ENCODE results near the gene DLX3.

The DLX3 gene

DNA sequence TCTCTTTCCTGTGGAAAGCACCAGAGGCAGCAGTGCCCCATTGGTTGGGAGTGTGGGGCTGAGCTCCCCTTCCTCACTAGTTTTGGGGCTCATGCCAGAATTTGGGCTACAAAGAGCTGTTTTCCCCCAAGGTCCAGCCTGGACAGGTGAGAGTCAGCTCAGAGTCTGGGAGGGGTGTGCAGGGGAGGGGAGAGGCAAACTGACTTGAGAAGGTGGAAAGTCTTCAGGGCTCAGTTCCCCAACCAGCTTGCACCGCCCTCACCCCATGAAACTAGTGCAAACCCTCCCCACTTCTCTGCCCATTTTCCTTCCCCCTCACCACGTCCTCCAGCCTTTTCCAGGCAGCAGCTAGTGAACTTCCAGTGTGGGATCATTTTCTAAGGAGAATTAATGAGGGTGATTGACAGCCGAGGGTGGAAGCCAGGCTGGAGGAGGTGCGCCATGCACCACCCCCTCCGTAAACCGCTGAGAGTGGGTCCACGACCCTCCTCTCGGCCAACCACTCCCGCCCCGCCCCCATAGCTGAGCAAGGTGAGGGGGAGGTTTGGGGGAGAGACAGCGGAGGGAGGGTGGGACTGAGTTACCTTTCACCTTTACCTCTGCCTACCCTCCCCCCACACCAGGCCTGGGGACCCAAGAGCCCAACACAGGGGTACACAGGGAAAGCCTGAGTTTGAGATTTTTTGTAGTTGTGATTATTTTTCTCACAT lies 32.3 kb downstream of the DLX3 start:
- Histone ChIP-seq H3K27me3 (peaks cover 89% of the 10 kb centered on the region), H3K36me3 (no peaks in the 10 kb centered on the region), H3K4me1 (ENCODE audit: control insufficient read depth in 1 of 2, insufficient read depth in 1 of 2, low read depth in 1 of 2, low read length in 1 of 2) (peaks cover 6 to 11% of the 10 kb centered on the region in 2 experiments), H3K4me3 (ENCODE audit: low read depth in 1 of 2, low read length in 1 of 2) (no peak overlapping the region), H3K27ac (no peak overlapping the region), H3K9me3 (no peaks in the 10 kb centered on the region)
- TF ChIP-seq, protein P1, sequence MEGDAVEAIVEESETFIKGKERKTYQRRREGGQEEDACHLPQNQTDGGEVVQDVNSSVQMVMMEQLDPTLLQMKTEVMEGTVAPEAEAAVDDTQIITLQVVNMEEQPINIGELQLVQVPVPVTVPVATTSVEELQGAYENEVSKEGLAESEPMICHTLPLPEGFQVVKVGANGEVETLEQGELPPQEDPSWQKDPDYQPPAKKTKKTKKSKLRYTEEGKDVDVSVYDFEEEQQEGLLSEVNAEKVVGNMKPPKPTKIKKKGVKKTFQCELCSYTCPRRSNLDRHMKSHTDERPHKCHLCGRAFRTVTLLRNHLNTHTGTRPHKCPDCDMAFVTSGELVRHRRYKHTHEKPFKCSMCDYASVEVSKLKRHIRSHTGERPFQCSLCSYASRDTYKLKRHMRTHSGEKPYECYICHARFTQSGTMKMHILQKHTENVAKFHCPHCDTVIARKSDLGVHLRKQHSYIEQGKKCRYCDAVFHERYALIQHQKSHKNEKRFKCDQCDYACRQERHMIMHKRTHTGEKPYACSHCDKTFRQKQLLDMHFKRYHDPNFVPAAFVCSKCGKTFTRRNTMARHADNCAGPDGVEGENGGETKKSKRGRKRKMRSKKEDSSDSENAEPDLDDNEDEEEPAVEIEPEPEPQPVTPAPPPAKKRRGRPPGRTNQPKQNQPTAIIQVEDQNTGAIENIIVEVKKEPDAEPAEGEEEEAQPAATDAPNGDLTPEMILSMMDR (IDR thresholded peaks at IDR 0.05): no peak

DNA sequence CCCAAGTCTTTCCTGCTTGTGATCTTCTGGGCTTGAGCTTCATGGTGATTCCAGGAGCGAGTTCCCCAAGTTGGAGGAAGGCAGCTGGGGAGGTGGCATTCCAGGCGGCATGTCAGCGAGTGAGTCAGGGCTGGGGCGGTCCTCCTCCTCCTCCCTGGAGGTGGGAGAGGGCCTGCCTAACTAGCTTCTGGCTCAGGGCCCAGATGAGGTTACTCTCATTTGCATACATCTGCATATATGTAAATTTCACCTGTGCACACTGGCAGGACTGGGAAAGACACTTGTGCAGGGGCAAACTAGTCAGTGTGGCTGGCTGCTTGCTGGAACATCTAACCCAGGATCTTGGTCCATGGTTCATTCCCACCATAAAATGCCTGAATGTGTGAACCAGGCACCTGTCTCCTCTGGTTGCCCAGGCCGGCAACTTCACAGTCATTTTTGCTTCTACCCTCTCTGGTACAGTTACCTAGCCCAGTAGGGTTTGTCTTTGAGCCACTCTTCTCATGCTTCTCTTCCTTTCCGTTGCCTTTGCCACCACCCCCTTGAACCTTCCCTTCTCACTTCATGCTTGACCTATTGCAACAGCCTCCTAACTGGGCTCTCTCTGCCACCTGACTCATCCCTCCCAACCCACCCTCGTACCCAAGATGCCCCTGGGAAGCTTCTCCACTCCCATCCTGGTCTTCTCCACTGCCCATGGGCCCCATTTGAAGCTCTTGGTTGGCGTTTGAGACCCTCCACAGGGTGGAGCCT lies 35.7 kb downstream of the DLX3 start:
- no peak overlapping the region for H3K4me3 ChIP-seq (ENCODE audit: low read depth in 1 of 2, low read length in 1 of 2)
- H3K9me3 ChIP-seq: no peaks in the 10 kb centered on the region
- peaks cover 81% of the 10 kb centered on the region for H3K27me3 ChIP-seq
- H3K36me3 ChIP-seq: no peaks in the 10 kb centered on the region
- TF ChIP-seq, protein P1 (IDR thresholded peaks at IDR 0.05): no peak
- H3K27ac ChIP-seq: no peak overlapping the region
- H3K4me1 ChIP-seq (ENCODE audit: control insufficient read depth in 1 of 2, insufficient read depth in 1 of 2, low read depth in 1 of 2, low read length in 1 of 2): peaks cover 0 to 3% of the 10 kb centered on the region in 2 experiments

DNA sequence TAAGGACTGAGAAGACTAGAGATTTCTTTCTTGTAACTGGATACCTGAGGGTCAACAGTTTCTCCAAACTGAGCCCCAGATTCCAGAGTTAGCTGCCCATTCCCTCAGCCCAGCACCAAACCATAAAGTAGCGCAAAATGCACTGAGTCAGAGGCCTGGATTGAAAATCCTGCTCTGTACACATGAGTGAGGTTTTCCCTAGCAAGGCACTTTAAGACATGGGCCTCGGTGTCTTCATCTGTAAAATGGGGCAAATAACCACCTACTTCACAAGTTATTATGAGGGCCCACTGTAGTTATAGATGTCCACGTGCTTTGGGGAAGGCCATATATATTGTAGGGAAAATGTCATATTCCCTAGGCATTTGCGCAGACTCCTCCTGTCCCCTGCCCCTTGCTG lies 36.3 kb downstream of the DLX3 start:
- H3K27me3 ChIP-seq: peaks cover 81% of the 10 kb centered on the region
- peaks cover 0 to 3% of the 10 kb centered on the region in 2 experiments for H3K4me1 ChIP-seq (ENCODE audit: control insufficient read depth in 1 of 2, insufficient read depth in 1 of 2, low read depth in 1 of 2, low read length in 1 of 2)
- TF ChIP-seq, protein P1 (IDR thresholded peaks at IDR 0.05): no peak
- no peak overlapping the region for H3K4me3 ChIP-seq (ENCODE audit: low read depth in 1 of 2, low read length in 1 of 2)
- H3K36me3 ChIP-seq: no peaks in the 10 kb centered on the region
- no peaks in the 10 kb centered on the region for H3K9me3 ChIP-seq
- H3K27ac ChIP-seq: no peak overlapping the region

DNA sequence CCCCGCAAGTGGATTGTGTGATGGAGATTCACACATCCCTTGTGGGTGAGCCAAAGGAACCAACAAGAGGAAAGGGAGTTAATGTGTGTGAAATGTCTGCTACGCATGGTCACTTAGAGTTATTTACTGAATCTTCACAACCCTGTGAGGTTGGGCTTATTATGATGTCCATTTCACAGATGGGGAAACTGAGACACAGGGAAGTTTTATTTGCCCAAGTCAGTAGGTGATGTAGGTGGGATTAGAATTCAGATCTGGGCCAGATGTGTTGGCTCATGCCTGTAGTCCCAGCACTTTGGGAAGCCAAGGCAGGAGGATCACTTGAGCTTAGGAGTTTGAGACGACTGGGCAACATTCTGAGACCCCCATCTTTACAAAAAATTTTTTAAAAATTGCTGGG lies 37.7 kb downstream of the DLX3 start:
- peaks cover 81% of the 10 kb centered on the region for H3K27me3 ChIP-seq
- TF ChIP-seq, protein P1 (IDR thresholded peaks at IDR 0.05): no peak

DNA sequence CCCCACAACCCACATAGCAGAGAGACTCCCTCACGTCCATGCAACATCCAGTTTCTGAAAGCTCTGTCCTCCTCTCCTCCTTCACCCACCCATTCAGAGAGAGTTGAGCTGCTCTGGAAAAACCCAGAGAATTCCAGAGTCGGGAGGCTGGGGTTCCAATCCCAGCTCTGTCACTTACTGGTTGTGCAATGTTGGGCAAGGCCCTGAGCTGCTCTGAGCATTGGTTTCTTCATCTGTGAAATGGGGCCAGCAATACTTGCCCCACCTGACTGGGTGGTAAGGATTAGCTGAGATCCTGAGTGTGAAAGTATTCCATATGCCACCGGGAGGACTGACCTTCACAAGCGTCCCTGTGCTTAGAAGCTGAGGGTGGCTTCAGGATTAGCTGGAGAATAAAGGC lies 38.2 kb downstream of the DLX3 start:
- H3K27ac ChIP-seq: no peak overlapping the region
- no peaks in the 10 kb centered on the region for H3K4me1 ChIP-seq (ENCODE audit: control insufficient read depth in 1 of 2, insufficient read depth in 1 of 2, low read depth in 1 of 2, low read length in 1 of 2)
- H3K9me3 ChIP-seq: no peaks in the 10 kb centered on the region
- no peak overlapping the region for H3K4me3 ChIP-seq (ENCODE audit: low read depth in 1 of 2, low read length in 1 of 2)
- H3K27me3 ChIP-seq: peaks cover 81% of the 10 kb centered on the region
- H3K36me3 ChIP-seq: no peaks in the 10 kb centered on the region
- TF ChIP-seq, protein P1 (IDR thresholded peaks at IDR 0.05): no peak

More for the DNA sequence above, 37.7 kb downstream of the DLX3 start:
- no peaks in the 10 kb centered on the region for H3K36me3 ChIP-seq
- no peak overlapping the region for H3K27ac ChIP-seq
- no peaks in the 10 kb centered on the region for H3K9me3 ChIP-seq
- H3K4me3 ChIP-seq (ENCODE audit: low read depth in 1 of 2, low read length in 1 of 2): no peak overlapping the region
- no peaks in the 10 kb centered on the region for H3K4me1 ChIP-seq (ENCODE audit: control insufficient read depth in 1 of 2, insufficient read depth in 1 of 2, low read depth in 1 of 2, low read length in 1 of 2)

Measured in neutrophil (primary cell).